Activated naive CD8-positive, alpha-beta T cell treated with anti-CD3 and anti-CD28 coated beads, Interleukin-2, amount 10 ng/mL, durations not matched to agents 7 days and 5 days (primary cell): ENCODE measurements around the gene KAZN. TPM values are rescaled to one million over a fixed set of nuclear protein-coding genes. Genes with fewer than 3 reads are reported as not detected.

Source experiments
- ATAC-seq: fragments of 150-1000 bp; cut with Tn5 transposase; one replicate; pipeline ENCODE4 v1.10.0; 2021; ENCODE audit warnings: low read depth, moderate library complexity
- POLR2A ChIA-PET: fragments of 350-600 bp; sonication (Branson Sonifier 250); formaldehyde crosslinking; loops from one replicate; lab custom pipeline; 2021; ENCODE audit warnings: antibody characterized with exemption; lab: Charles Lee
- DNase-seq: peaks from one replicate; pipeline ENCODE4 v3.0.0; 2021
- H3K27ac Mint-ChIP-seq: one replicate; pipeline ENCODE4 v1.8.0; 2022; ENCODE audit warnings: mild to moderate bottlenecking, mixed read lengths
- H3K27me3 Mint-ChIP-seq: one replicate; pipeline ENCODE4 v1.8.0; 2022; ENCODE audit warnings: mild to moderate bottlenecking, moderate library complexity, mixed read lengths
- H3K36me3 Mint-ChIP-seq: one replicate; pipeline ENCODE4 v1.8.0; 2021; ENCODE audit warnings: mild to moderate bottlenecking, mixed read lengths
- H3K4me1 Mint-ChIP-seq: one replicate; pipeline ENCODE4 v1.8.0; 2021; ENCODE audit warnings: mixed read lengths
- H3K4me3 Mint-ChIP-seq: one replicate; pipeline ENCODE4 v1.8.0; 2022; ENCODE audit warnings: mild to moderate bottlenecking, moderate library complexity, mixed read lengths
- H3K9me3 Mint-ChIP-seq: one replicate; pipeline ENCODE4 v1.8.0; 2021; ENCODE audit warnings: mixed read lengths
- total RNA-seq, 2 experiments: library from RNA; stranded (reverse); gene quantifications; one replicate each; pipeline ENCODE4 v1.2.3, GENCODE V29; 2021

The KAZN gene
- total RNA-seq, 2 experiments from 2014 or later = 0.91 to 1.4 TPM

GRCh38 chr1:14939527-14940284, 341.2 kb downstream of the KAZN start:
- Mint-ChIP-seq H3K4me1 (no peaks in the 10 kb centered on the region), H3K27ac (no peak overlapping the region), H3K9me3 (no peaks in the 10 kb centered on the region), H3K27me3 (no peaks in the 10 kb centered on the region), H3K36me3 (no peaks in the 10 kb centered on the region), H3K4me3 (no peak overlapping the region)
- DNase-seq (no peak), ATAC-seq (no peak)
- POLR2A ChIA-PET = no interaction called here

DNA sequence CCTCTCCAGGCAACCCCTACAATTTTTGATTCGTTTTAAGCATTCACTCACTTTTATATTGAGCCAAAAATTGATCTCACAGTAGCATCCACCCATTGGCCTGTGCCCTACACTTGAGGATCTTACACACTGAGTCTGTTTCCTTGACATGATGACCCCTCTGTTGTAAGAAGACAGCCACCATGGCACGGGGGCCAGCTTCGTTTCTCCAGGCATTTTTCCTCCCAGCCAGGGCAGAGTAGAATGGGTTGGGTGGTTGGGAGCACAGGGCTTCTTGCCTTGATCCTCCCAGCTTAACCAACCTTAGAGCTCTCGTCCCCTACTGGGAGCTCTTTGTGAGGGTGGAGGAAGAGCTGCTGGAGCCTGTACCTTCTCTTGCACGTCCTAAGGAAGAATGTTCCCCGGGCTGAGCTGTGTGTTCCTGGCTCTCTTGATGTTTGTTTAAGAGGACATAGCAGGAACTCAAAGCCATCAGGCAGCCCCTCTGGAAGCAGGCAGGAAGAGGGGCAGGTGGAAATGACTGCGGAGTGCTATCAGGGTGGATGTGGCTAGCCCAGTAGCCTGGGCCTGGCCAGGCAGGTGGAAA, 341.9 kb downstream of the KAZN start:
- Mint-ChIP-seq H3K27me3 (no peaks in the 10 kb centered on the region), H3K4me1 (no peaks in the 10 kb centered on the region), H3K4me3 (no peak overlapping the region), H3K36me3 (no peaks in the 10 kb centered on the region), H3K27ac (no peak overlapping the region), H3K9me3 (no peaks in the 10 kb centered on the region)
- DNase-seq (no peak), ATAC-seq (no peak)
- POLR2A ChIA-PET = no interaction called here

DNA sequence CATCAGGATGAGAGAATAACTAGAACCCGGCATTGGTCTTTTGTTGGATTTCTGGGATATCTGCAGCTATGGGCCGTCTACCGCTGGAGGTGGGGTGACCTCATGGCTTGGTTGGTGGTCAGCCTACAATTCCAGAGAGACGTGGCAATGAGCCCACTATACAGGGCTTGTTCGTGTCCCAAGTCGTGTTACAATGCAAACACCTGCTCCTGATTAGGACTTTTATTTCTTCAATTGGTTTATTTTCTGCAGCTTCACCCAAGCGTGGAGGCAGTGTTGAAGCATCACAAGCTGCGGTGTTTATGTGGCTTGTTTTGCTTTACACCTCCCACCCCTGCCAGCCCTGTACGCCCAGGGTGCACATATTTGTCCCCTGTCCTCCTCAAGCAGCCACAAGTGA, 343.4 kb downstream of the KAZN start:
- ATAC-seq = no peak
- Mint-ChIP-seq H3K27me3 (no peaks in the 10 kb centered on the region), H3K27ac (no peak overlapping the region), H3K4me1 (no peaks in the 10 kb centered on the region), H3K36me3 (no peaks in the 10 kb centered on the region), H3K4me3 (no peak overlapping the region), H3K9me3 (no peaks in the 10 kb centered on the region)
- POLR2A ChIA-PET = no interaction called here
- no peak for DNase-seq

GRCh38 chr1:14944471-14944985, 346.0 kb downstream of the KAZN start:
- no peak overlapping the region for H3K27ac Mint-ChIP-seq
- no peaks in the 10 kb centered on the region for H3K36me3 Mint-ChIP-seq
- no peak for ATAC-seq

DNA sequence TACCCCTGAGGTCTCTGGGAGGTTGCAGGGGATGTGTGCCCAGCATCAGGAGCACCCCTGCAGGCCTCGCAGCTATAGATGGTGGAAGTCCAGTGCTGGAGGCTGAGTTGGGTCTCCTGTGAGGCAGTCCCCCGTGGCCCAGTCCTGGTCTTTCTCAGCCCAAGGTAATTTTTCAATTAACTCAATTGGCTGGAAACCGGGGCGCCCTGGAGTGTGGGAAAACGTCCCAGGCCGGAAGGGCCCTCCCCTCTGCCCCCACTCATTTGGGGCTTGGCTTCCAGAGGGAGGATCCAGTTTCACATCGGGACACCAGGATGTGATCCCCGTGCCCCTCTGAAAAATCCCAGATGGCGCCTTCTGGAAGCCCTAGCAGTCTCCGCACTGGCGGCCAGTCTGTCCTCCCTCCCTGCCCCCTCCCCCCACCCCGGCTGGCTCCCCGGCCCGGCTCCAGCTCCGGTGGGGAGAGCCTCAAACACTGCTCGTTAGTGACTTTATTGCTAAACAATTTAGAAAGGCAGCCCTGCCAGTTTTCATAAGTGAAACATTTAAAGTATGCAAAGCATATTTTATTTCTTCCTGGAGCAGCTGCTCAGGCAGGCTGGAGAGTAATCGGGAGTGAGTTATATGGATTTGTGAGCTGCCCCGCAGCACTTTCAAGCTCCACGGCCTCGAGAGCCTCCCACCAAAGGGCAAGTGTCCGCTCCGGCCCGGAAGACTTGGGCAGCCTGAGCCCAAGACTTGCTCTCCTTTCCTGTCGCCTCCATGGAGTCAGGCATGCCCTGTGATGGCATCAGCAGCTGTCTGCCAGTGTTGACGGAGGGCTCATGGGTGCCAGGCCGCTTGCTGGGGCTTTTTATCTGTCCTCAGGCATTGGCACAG, 346.9 kb downstream of the KAZN start:
- H3K27ac Mint-ChIP-seq = no peak overlapping the region
- ATAC-seq (no peak), DNase-seq (no peak)
- H3K4me3 Mint-ChIP-seq = no peak overlapping the region
- no peaks in the 10 kb centered on the region for H3K36me3 Mint-ChIP-seq
- H3K9me3 Mint-ChIP-seq = no peaks in the 10 kb centered on the region
- POLR2A ChIA-PET = no interaction called here
- H3K4me1 Mint-ChIP-seq = no peaks in the 10 kb centered on the region
- peaks cover 3% of the 10 kb centered on the region for H3K27me3 Mint-ChIP-seq

More at GRCh38 chr1:14944471-14944985, 346.0 kb downstream of the KAZN start:
- no peak for DNase-seq
- no peaks in the 10 kb centered on the region for H3K4me1 Mint-ChIP-seq
- H3K9me3 Mint-ChIP-seq = no peaks in the 10 kb centered on the region
- H3K4me3 Mint-ChIP-seq = no peak overlapping the region
- H3K27me3 Mint-ChIP-seq = peaks cover 3% of the 10 kb centered on the region
- POLR2A ChIA-PET = no interaction called here

DNA sequence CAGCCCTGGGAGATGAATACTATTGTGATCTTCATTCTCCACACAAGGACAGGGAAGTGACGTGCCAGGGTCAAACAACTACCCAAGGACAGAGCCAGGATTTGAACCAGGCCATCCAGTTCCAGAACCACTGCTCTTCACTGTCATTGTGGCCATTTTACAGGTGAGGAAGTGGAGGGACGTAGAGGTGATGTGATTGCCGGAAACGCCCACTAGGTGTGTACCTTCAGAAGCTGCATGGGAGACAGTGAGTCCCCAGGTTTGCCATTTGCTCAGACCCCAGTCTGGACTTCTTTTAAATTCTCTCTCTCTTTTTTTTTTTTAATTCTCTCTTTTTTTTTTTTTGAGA, 347.5 kb downstream of the KAZN start:
- Mint-ChIP-seq H3K27ac (no peak overlapping the region), H3K4me3 (no peak overlapping the region), H3K9me3 (no peaks in the 10 kb centered on the region), H3K27me3 (peaks cover 3% of the 10 kb centered on the region), H3K36me3 (no peaks in the 10 kb centered on the region), H3K4me1 (no peaks in the 10 kb centered on the region)
- POLR2A ChIA-PET = no interaction called here
- DNase-seq (no peak), ATAC-seq (no peak)

DNA sequence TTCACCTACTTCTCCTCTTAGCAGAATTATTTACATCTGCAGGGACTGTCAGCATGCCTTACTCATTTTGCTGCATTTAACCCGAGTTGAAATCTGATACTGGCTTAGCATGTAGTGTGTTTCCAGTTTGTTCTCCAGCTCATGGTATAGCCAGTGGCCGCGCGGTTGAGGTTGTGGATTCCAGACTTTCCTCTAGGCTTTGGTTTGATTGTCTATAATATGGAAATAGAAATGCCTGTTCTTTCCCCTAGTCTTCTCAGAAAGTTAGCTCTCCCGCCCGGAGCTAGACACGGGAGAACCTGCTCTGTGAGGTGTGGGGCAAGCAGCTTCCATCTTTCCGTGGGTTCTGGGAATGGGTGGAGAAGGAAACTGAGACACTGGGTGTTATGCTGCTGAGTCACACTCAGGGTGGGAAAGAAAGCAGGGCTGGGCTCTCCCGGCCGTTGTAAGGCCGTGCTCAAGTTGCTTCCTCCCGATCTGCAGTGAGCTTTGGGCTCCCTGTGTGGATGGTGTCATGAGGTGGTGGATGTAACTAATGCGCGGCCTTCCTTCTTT, 348.3 kb downstream of the KAZN start:
- Mint-ChIP-seq H3K4me3 (no peak overlapping the region), H3K27me3 (peaks cover 3% of the 10 kb centered on the region), H3K4me1 (no peaks in the 10 kb centered on the region), H3K36me3 (no peaks in the 10 kb centered on the region), H3K9me3 (no peaks in the 10 kb centered on the region), H3K27ac (no peak overlapping the region)
- no peak for ATAC-seq
- no peak for DNase-seq
- POLR2A ChIA-PET = no interaction called here

GRCh38 chr1:14947421-14947820, 348.9 kb downstream of the KAZN start:
- no peak overlapping the region for H3K27ac Mint-ChIP-seq
- H3K36me3 Mint-ChIP-seq = no peaks in the 10 kb centered on the region
- H3K9me3 Mint-ChIP-seq = no peaks in the 10 kb centered on the region
- DNase-seq (no peak), ATAC-seq (no peak)
- H3K27me3 Mint-ChIP-seq = peaks cover 3% of the 10 kb centered on the region
- H3K4me3 Mint-ChIP-seq = no peak overlapping the region
- no peaks in the 10 kb centered on the region for H3K4me1 Mint-ChIP-seq
- POLR2A ChIA-PET = no interaction called here

DNA sequence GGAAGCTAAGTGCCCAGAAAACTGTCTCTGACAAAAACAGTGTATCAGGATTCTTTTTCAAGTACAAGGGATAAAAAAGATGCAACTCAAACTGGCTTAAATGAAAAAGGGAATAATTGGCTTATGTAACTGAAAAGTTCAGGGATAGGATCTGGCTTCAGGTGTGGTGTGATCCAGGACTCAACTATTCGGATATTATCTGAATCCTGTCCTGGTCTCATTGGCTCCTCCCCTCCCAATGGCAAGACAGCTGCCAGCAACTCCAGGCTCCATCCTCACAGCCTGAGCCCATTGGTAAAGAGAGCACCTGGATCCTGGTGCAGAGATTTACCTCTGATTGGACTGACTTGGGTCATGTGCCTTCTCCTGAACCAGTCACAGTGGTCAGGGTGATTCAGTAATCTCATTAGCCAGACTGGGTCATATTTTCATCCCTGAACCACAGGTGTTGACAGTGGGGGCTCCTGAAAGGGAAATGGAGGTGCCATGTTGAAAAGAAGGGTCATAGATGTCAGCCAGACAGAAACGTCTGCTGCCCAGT, 349.7 kb downstream of the KAZN start:
- Mint-ChIP-seq H3K4me3 (no peak overlapping the region), H3K36me3 (no peaks in the 10 kb centered on the region), H3K9me3 (no peaks in the 10 kb centered on the region), H3K27me3 (peaks cover 3% of the 10 kb centered on the region), H3K27ac (no peak overlapping the region), H3K4me1 (no peaks in the 10 kb centered on the region)
- ATAC-seq = no peak
- POLR2A ChIA-PET = no interaction called here
- no peak for DNase-seq

DNA sequence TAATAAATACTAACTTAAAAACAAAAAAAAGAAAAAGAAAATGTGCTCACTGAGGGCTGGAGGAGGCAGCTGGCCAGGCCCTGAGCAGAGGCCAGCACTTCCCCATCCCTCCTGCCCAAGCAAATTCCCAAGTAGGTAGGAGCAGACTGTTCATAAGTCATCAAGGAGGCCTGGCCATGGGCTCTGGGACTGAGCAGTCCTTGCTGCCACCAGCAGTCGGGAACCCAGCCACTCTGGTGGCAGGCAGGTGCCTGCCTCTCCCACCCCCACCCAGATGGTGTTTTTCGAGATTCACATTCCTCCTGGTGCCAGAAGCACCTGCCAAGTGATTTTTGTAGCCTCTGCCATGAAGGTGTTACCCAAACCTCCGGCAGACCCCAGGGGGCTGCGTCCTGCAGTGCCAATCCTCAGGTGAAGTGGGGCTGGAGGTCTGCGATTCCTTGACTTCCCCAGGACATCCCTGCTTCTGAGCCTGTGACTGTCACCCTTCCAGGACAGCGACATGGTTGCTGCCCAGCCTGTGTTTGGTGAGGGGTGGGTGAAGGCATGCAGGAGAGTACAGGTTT, 350.9 kb downstream of the KAZN start:
- POLR2A ChIA-PET = no interaction called here
- Mint-ChIP-seq H3K27me3 (peaks cover 3% of the 10 kb centered on the region), H3K4me1 (no peaks in the 10 kb centered on the region), H3K4me3 (no peak overlapping the region), H3K27ac (no peak overlapping the region), H3K36me3 (no peaks in the 10 kb centered on the region), H3K9me3 (no peaks in the 10 kb centered on the region)
- DNase-seq (no peak), ATAC-seq (no peak)

- DNase-seq (no peak), ATAC-seq (no peak)
- POLR2A ChIA-PET = no interaction called here
- Mint-ChIP-seq H3K4me1 (no peaks in the 10 kb centered on the region), H3K36me3 (no peaks in the 10 kb centered on the region), H3K9me3 (no peaks in the 10 kb centered on the region), H3K27ac (no peak overlapping the region), H3K4me3 (no peak overlapping the region), H3K27me3 (peaks cover 3% of the 10 kb centered on the region)
These were observed 351.6 kb downstream of the KAZN start for GRCh38 chr1:14949836-14950713.

DNA sequence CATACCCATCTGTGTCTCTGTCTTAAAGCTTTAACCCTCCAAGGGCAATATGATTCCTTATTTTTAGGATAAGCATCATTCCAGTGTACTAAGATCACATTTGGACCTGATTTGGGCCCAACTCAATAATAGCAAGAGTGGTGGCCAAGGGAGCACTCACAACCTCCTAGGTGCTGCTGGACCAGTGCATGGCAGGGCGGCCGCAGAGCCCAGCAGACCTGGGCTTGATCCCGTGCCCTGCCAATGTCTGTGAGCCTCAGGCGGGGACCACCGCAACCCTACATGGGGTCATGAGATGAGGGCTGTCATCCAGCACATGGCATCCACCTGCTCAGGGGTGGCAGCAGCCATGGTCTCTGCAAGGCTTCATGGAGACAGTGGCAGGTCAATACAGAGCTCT, 353.3 kb downstream of the KAZN start:
- peaks cover 3% of the 10 kb centered on the region for H3K27me3 Mint-ChIP-seq
- no peak overlapping the region for H3K4me3 Mint-ChIP-seq
- H3K4me1 Mint-ChIP-seq = no peaks in the 10 kb centered on the region
- ATAC-seq (no peak), DNase-seq (no peak)
- no peak overlapping the region for H3K27ac Mint-ChIP-seq
- POLR2A ChIA-PET = no interaction called here
- no peaks in the 10 kb centered on the region for H3K9me3 Mint-ChIP-seq
- H3K36me3 Mint-ChIP-seq = no peaks in the 10 kb centered on the region
